Measurements from ENCODE around the gene DLG5. TPM values are rescaled to one million over a fixed set of nuclear protein-coding genes. Genes with fewer than 3 reads are reported as not detected.

Gene DLG5
- total and polyA plus RNA-seq, 9 of the 15 experiments (the other 6 are each of a cell fraction or from before 2014, with no cell fraction given) = 1.4 to 26.8 (median 11.2) TPM

- in situ Hi-C loops (cut with MboI) = no loop called here
- FAIRE-seq = no peak
- TF ChIP-seq OTX1 (CRISPR knock-in tag; IDR thresholded peaks at IDR 0.05) (no peak), ZNF589 (CRISPR knock-in tag; IDR thresholded peaks at IDR 0.05; ENCODE audit: low read depth) (0 out of 2 replicates have a peak, but pooled peaks have one; percentile 25), TARDBP (IDR thresholded peaks at IDR 0.05) (no peak), MLLT1 (IDR thresholded peaks at IDR 0.05) (no peak), LARP7 (IDR thresholded peaks at IDR 0.05) (no peak), TRIM24 (IDR thresholded peaks at IDR 0.05) (no peak), ZKSCAN1 (IDR thresholded peaks at IDR 0.05; ENCODE audit: low read depth, low read length) (no peak), ZKSCAN3 (CRISPR knock-in tag; IDR thresholded peaks at IDR 0.05) (no peak), JUND (IDR thresholded peaks at IDR 0.05; ENCODE audit: borderline replicate concordance, low read depth, low read length) (no peak), JUND (tag; IDR thresholded peaks at IDR 0.05; ENCODE audit: borderline replicate concordance, low read depth, low read length) (no peak), TOE1 (IDR thresholded peaks at IDR 0.05; ENCODE audit: borderline replicate concordance) (no peak), TOE1 (CRISPR knock-in tag; IDR thresholded peaks at IDR 0.05; ENCODE audit: borderline replicate concordance, low read depth) (no peak)
- TF ChIP-seq, protein P1, sequence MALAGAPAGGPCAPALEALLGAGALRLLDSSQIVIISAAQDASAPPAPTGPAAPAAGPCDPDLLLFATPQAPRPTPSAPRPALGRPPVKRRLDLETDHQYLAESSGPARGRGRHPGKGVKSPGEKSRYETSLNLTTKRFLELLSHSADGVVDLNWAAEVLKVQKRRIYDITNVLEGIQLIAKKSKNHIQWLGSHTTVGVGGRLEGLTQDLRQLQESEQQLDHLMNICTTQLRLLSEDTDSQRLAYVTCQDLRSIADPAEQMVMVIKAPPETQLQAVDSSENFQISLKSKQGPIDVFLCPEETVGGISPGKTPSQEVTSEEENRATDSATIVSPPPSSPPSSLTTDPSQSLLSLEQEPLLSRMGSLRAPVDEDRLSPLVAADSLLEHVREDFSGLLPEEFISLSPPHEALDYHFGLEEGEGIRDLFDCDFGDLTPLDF (CRISPR knock-in tag; IDR thresholded peaks at IDR 0.05) = no peak
- TF ChIP-seq, protein P2, sequence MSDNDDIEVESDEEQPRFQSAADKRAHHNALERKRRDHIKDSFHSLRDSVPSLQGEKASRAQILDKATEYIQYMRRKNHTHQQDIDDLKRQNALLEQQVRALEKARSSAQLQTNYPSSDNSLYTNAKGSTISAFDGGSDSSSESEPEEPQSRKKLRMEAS (CRISPR knock-in tag; IDR thresholded peaks at IDR 0.05) = peak; percentile 64
Measured at GRCh38 chr10:77873536-77874380, 52.8 kb downstream of the DLG5 start.

More at GRCh38 chr10:77873536-77874380, 52.8 kb downstream of the DLG5 start:
- peak overlapping the region; percentile 14; the same call in 1 of the 3 replicates for H3K27ac ChIP-seq (ENCODE audit: extremely low read depth, low read depth, low read length)
- no TSS peak for BruUV-seq (replicated peaks)
- H2AFZ ChIP-seq (ENCODE audit: low read depth, low read length) = no peak overlapping the region
- WGBS (ENCODE audit: insufficient coverage, low coverage, missing lambda C conversion rate) = 50% methylated on average over 15 of the region's 15 CpGs
- ATAC-seq (peak; percentile 33; the same call in 2 of the 3 replicates), DNase-seq (ENCODE audit: extremely low read depth in 1 of 4, low spot score in 3 of 4) (peak in 2 of 4 experiments; percentile 44 to 45)
- H3K4me2 ChIP-seq (ENCODE audit: insufficient read depth, low read length) = no peak overlapping the region
- peak overlapping the region in 1 of 2 experiments; percentile 66; a peak in 2 of 4 replicates for H3K9ac ChIP-seq (ENCODE audit: insufficient read depth in 1 of 2, low read depth in 2 of 2, low read length in 2 of 2)
- peaks cover under 1% of the 10 kb centered on the region; the same call in 1 of the 3 replicates for H3K36me3 ChIP-seq (ENCODE audit: control insufficient read depth, insufficient read depth, low read length)
- CTCF ChIA-PET (ENCODE audit: low intra/inter-chr PET ratio) = interaction anchor here (0.6 kb wide), 1 partner anchor 43 kb away, joined by 3 read pairs; no protein-coding TSS in a partner anchor
- POLR2A ChIA-PET = interaction anchor here (0.7 to 1.3 kb wide), 3 partner anchors 18 to 162 kb away, joined by 3 read pairs; no protein-coding TSS in a partner anchor
- intact Hi-C loops (cut with micrococcal nuclease) = no loop called here
- peaks cover 8% of the 10 kb centered on the region for H3K9me1 ChIP-seq (ENCODE audit: control insufficient read depth, insufficient read depth, low read length)
- no peaks in the 10 kb centered on the region for H3K27me3 ChIP-seq (ENCODE audit: control insufficient read depth in 2 of 2, insufficient read depth in 2 of 2, low read length in 2 of 2)
- no peaks in the 10 kb centered on the region for H3K9me3 ChIP-seq (replicated peaks; ENCODE audit: control insufficient read depth, insufficient read depth, low read depth, low read length)
- peaks cover 7% of the 10 kb centered on the region; the same call in 1 of the 3 replicates for H3K79me2 ChIP-seq (ENCODE audit: control insufficient read depth, insufficient read depth, low read length)
- H3K4me3 ChIP-seq = no peak overlapping the region
- H3K4me1 ChIP-seq (replicated peaks in 1 of 2; ENCODE audit: control insufficient read depth in 2 of 2, insufficient read depth in 2 of 2, low read length in 2 of 2) = peaks cover 7 to 10% of the 10 kb centered on the region in 2 experiments; a peak in 3 of 5 replicates
- peaks cover 24% of the 10 kb centered on the region for H4K20me1 ChIP-seq (replicated peaks; ENCODE audit: control insufficient read depth, insufficient read depth, low read length)
